ENCODE results near the gene NDUFS7.
"Not testable (repeated sequence)": the region's sequence is repeated elsewhere in the genome, so short reads cannot be mapped to it uniquely, and the experiment has no call there.

The NDUFS7 gene

DNA sequence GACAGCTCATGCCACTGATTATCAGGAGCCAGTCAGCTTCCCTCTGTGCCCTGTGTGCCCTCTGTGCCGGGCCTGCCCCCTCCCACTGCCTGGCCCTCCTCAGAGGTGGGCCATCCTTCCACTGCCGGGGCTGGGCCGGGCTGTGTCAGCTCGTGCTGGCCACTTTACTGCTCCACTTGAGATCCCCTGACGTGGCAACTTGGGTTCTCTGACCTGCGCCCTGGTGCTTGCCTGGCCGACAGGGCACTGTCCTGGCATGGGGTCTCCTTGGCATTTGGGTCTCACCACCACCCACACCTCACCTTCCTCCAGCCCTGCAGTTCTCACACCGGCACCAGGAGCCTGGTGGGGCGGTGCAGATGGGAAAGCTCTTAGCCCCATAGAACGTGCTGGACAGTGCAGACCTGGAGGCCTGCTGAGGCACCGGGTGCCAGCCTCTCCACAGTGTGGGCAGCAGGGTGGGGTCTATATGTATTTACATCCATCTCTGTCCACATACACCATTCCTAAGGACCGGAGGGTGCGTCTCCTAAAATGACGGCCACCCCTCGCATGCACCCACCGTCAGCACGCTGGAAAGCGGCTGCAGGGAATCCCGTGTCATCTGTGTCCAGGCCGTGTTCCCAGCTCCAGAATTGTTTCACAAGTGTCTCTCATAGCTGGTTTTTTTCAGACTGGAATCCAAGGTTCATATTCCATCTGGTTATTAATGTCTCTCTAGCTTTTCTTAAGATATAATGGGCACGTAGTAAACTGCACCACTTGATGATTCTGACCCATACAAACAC lies 35.4 kb downstream of the NDUFS7 start:
- no peak for DNase-seq

DNA sequence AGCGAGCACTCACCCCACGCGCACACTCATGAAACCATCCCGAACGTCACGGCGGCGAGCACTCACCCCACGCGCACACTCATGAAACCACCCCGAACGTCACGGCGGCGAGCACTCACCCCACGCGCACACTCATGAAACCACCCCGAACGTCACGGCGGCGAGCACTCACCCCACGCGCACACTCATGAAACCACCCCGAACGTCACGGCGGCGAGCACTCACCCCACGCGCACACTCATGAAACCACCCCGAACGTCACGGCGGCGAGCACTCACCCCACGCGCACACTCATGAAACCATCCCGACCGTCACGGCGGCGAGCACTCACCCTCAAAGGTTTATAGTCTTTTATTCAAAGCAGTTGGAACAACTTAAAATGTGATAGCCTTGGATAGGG lies 36.4 kb downstream of the NDUFS7 start:
- not testable (repeated sequence) for DNase-seq

DNA sequence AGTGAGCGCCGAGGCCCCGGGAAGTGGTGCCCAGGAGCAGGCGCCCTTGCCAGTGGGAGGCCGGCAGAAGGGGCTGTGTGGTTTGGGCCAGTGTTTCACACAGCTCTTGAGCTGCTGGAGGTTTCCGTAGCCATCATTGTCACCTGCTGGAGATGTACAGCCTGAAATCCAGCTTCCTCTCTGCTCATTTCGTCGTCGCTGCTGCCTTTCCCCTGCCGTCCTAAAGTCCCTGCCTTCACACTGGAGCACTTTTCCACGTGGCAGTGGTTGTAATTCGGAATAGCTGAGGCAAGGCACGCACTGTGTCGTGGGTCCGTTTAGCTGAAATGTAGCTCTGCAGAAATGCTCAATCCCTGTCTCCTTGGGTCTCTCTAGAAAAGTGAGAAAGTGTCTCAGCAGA lies 36.9 kb downstream of the NDUFS7 start:
- DNase-seq, result no peak

DNA sequence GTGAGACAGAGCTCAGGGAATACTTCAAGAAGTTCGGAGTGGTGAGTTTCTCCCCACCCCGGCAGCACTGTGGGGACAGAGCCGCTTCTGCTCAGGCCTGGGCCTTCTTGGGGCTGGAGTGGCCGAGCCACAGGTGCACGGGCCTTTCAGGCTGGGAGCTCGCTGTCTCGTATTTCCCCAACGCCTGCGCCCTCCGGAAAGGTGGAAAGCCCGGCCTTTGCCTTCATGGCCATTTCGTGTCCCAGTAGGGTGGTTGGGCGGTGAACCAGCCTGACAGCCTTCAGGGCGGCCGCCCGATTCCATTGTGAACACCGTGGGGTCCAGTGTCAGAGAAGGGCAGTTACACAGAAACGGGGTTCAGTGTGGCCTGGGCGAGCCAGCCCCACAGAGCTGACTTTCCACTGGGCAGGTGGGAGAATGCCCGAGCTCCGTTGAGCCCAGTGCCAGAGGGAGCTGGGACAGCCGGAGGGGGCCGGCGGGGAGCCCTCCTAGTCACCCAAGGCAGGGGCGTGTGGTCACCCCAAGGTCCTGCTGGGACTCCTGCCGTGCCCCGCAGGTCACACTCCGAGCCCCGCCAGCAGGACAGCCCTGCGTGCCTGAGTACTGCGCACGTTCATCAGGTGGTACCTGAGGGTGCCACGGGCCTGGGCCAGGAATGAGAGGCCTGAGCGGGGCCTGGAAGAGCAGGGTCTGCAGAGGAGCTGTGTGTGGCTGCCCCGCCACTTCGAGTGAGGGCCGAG lies 37.7 kb downstream of the NDUFS7 start:
- DNase-seq, result no peak

GRCh38 chr19:1421958-1422305 lies 38.2 kb downstream of the NDUFS7 start:
- DNase-seq, result no peak

GRCh38 chr19:1422360-1422759 lies 38.7 kb downstream of the NDUFS7 start:
- DNase-seq, result no peak

DNA sequence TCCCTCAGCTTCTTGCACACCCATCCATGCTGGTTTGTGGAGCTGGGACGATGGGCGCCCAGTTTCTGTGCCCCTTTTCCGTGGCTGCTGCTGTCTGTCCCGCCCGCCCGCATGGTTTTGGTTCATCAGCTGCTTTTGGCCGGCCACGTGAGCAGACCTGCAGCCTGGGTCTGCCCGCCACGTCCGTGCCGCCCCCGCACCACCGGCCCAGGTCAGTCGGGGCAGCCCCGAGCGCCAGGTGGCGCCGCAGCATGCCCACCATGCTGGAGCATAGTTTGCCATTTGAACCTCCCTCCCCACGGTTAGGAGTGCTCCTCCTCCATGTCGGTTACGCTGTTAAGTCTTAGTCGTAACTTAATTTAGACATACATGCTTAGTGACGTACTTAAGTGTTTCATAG lies 39.2 kb downstream of the NDUFS7 start:
- DNase-seq, result no peak

DNA sequence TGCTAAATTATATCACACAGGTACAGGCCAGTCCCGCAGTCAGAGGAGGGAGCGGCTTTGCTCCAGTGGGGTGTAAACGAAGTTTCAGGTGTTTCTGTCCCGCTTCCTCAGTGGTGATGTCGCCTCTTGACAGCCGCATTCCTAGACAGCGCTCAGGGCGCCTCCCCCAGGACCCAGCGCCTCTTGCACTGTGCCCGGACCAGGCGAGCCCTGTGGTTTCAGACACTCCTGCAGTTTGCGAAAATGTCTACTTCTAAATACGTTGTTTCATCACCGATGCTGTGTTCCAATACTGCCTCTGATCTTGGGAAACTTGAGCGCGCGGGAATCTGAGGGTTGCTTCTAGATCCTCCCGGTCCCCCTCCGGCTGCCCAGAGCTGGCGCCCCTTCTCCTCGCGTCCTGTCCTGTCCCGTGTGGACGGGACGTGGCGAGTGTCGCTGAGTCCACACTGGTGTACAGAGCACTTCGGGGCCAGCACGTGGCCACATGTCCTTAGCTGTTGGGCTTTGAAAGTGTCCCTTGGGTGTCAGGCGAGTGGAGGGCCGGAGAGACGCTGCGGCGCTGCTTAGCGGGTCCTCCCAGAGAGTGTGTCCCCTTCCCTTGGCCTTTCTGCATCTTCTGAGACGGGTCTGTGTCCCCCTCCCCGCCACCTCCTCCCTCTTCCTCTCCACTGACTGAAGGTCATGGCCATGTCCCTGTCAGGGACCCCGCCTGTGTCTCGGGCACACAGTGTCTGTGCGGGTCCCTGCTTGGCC lies 39.9 kb downstream of the NDUFS7 start:
- DNase-seq, result no peak

DNA sequence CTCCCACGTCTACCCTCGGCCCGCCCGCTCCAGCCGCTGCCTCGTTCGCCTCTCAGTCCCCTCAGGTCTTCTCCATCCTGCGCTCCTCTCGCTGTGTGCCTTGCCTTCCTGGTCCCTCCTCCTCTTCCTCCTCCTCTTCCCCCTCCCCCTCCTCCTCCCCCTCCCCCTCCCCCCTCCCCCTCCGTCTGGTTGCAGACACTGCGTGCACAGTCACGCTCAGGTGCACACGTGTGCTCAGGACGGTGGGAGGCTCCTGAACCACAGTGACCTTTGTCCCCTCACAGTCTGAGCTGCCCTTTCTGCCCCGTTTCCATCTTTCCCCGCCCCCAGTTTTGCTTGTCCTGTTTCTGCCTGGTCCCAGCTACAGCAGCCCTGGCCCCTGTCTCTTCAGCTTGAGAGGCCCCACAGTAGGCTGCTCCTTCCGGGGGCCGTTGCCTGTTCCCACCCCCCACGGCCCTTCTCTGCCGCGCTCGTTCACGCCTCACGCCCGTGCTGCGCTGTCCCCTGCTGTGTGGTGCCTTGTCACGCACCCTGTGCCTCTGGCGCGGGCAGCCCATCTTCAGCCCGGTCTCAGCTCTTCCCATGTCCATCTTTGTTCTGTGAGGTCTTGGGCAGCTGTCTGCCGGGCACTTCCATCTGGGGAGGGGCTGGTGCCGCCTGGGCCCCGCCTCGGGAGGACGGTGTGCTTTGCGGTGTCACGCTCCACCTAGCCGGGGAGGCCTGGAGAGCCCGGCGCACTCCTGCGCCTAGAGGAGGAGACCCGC lies 40.7 kb downstream of the NDUFS7 start:
- DNase-seq, result no peak

GRCh38 chr19:1425102-1425837 lies 41.6 kb downstream of the NDUFS7 start:
- DNase-seq, result no peak

- no peak for DNase-seq
Observed at GRCh38 chr19:1425902-1426301, 42.2 kb downstream of the NDUFS7 start.

DNA sequence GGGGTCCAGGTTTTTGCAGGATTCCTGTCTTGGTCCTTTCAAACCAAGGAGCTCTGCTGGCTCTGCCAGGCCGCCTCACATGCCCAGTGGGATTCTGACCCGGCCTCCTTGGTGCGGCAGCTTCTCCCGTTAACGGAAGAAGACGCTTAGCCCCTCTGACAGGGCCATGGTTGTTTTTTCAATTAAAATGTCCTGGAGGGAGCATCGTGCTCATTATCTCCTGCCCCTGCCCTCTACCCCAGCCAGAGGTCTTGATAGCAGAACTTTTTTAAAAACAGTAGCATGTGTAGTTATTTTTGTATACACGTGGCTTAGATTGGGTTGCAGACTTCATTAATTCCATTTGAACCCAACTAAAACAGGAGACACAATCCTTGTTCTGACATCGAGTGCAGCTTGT lies 43.0 kb downstream of the NDUFS7 start:
- no peak for DNase-seq

GRCh38 chr19:1427221-1427920 lies 43.7 kb downstream of the NDUFS7 start:
- no peak for DNase-seq

- DNase-seq, result no peak
Observed at GRCh38 chr19:1428738-1429391, 45.2 kb downstream of the NDUFS7 start.

- DNase-seq, result no peak
Observed at GRCh38 chr19:1429750-1430149, 46.0 kb downstream of the NDUFS7 start.

DNA sequence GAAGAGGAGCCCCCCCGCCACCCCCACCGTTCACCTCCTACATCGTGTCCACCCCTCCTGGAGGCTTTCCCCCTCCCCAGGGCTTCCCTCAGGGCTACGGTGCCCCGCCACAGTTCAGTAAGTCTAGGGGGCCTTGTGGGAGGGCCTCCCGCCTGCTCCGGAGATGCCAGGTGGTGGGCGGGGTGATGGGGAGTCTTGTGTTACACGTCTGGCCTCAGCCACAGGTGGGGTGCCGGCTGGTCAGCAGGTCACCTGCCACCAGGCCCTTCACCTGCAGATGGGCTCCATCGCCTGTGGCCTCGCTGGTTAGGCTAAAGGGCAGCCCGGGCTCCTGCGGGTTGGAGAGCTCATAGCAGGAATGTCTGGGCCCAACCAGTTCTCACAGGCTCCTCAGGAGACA lies 46.5 kb downstream of the NDUFS7 start:
- DNase-seq, result no peak

DNA sequence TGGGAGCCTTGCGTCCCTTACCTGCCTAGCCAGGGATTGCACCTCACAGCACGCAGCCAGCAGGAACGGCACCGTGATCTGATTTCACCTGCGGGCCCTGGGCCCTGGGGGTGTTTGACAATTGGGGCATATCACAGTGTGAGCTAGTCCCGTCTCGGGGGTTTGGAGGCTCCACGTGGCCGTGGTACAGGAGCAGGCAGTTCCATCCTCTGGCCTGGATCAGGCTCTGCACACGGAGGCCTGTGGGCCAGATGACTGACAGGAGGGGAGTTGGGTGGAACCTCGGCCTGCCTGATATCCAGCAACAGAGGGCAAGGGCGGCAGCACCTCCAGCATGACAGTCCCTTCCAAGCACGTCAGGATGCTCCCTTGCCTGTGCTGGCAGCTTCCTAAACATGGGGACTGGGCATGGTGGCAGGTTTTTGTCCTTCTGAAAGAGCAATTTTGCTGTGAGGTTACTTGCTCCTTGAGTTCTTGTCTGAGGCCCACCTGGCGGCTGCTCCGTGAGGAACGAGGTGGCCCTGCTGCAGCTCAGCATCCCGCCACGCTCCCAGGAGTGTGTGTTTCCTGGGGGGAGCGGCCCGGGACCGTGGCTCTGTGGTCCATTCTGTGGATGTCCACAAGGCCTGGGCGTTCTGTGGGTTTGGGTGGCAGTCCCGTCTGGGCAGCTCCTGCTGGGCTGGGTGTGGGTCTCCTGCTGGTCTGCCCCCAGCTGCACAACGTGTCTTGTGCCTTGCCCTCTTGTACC lies 48.2 kb downstream of the NDUFS7 start:
- DNase-seq, result no peak

- DNase-seq, result no peak
Observed at GRCh38 chr19:1432507-1432887, 48.8 kb downstream of the NDUFS7 start.

DNA sequence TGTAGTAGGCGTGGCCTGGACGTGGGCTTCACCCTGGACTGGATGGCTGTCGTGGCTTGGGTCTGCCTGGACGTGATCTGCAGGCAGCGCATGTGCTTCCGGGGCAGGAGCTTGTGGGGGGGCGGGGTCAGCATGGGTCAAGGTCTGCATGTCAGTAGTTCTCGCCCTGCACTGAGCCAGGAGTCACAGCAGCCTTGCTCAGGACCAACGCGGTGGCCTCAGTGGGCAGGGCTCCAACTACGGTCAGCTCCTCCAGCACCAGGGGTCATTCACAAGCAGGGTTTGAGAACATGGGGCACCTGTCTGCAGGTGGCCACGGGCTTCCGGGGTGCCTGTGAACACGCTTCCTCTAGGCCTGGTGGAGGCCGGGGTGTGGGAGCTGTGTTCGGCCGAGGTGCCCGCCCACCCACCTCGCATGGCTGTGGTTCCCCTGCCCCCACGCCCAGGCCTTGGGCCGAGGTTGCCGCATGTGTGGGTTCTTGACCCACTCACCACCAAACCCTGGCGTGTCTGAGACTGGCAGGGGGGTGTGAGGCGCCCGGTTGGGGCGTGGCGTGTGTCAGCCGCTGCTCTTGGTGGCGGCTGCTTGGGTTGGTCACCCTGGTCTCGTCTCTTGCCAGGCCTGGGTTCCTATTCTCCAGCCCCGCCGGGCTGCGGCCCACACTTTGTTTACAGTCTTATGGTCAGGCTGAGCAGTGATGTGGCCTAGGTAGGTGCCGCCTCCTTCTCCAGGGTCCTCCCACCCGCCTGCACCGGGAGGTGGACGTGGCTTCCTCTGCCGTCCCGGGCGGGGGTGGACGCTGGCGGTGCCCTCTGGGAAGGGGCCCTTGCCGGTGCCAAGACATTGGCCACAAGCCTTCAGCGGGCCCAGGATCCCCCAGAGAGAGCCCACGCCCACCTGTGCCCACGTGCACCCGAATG lies 49.7 kb downstream of the NDUFS7 start:
- DNase-seq, result no peak
